ENCODE data around the gene HMG20A.

HMG20A gene

GRCh38 chr15:77479015-77479414 is 58.3 kb downstream of the HMG20A start:
- no peak for DNase-seq (ENCODE audit: extremely low spot score)
- no peak for TF ChIP-seq ELF4 (IDR thresholded peaks at IDR 0.05)
- POLR2A ChIA-PET, result no interaction called here
- CTCF ChIA-PET, result interaction anchor here (1.2 kb wide), 1 partner anchor 18 kb away, joined by 4 read pairs; no protein-coding TSS in a partner anchor

GRCh38 chr15:77480859-77481633 is 60.4 kb downstream of the HMG20A start:
- TF ChIP-seq ARNT (IDR thresholded peaks at IDR 0.05) (no peak), ZNF384 (IDR thresholded peaks at IDR 0.05) (no peak), ELF4 (IDR thresholded peaks at IDR 0.05) (no peak), HDGF (IDR thresholded peaks at IDR 0.05; ENCODE audit: borderline replicate concordance) (no peak), L3MBTL2 (conservative IDR thresholded peaks at IDR 0.05) (no peak), SUZ12 (IDR thresholded peaks at IDR 0.05) (no peak), NFRKB (IDR thresholded peaks at IDR 0.05) (no peak)
- ChIA-PET POLR2A (no interaction called here), CTCF (interaction anchor here (1.8 kb wide), 1 partner anchor 16 kb away, joined by 4 read pairs; no protein-coding TSS in a partner anchor)
- DNase-seq (ENCODE audit: extremely low spot score), result no peak

GRCh38 chr15:77481670-77482069 is 61.0 kb downstream of the HMG20A start:
- DNase-seq (ENCODE audit: extremely low spot score), result no peak
- ChIA-PET CTCF (interaction anchor here (1.8 kb wide), 1 partner anchor 15 kb away, joined by 4 read pairs; no protein-coding TSS in a partner anchor), POLR2A (no interaction called here)
- TF ChIP-seq SP1 (IDR thresholded peaks at IDR 0.05) (no peak), NFRKB (IDR thresholded peaks at IDR 0.05) (no peak), CTBP1 (IDR thresholded peaks at IDR 0.05; ENCODE audit: borderline replicate concordance) (no peak), ELF4 (IDR thresholded peaks at IDR 0.05) (no peak), HDGF (IDR thresholded peaks at IDR 0.05; ENCODE audit: borderline replicate concordance) (no peak), FOXM1 (IDR thresholded peaks at IDR 0.05; ENCODE audit: borderline replicate concordance) (no peak), SUZ12 (IDR thresholded peaks at IDR 0.05) (no peak), ZNF384 (IDR thresholded peaks at IDR 0.05) (no peak), ARNT (IDR thresholded peaks at IDR 0.05) (no peak), BHLHE40 (IDR thresholded peaks at IDR 0.05; ENCODE audit: borderline replicate concordance) (no peak), L3MBTL2 (conservative IDR thresholded peaks at IDR 0.05) (no peak), TARDBP (IDR thresholded peaks at IDR 0.05) (no peak), FOXA1 (IDR thresholded peaks at IDR 0.05) (no peak)
- TF ChIP-seq, protein P1, sequence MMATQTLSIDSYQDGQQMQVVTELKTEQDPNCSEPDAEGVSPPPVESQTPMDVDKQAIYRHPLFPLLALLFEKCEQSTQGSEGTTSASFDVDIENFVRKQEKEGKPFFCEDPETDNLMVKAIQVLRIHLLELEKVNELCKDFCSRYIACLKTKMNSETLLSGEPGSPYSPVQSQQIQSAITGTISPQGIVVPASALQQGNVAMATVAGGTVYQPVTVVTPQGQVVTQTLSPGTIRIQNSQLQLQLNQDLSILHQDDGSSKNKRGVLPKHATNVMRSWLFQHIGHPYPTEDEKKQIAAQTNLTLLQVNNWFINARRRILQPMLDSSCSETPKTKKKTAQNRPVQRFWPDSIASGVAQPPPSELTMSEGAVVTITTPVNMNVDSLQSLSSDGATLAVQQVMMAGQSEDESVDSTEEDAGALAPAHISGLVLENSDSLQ (IDR thresholded peaks at IDR 0.05), result no peak

DNA sequence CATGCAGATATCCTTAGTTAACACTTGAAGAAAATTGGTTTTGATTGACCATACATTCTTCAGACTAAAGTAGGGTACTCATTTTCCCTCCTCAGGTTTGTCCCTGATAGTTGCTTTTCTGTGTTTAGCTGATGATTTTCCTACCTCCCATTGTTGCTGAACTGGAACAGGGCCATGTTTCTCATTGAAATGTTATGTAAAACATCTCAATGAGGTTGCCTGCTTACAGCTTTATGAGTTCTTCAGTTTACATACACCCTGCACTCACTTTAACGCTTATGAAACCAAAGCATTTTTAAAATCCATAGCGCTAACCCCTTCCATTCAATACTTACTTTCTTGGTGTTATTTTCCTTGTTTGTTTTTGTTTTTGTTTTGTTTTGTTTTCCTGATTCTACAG is 61.9 kb downstream of the HMG20A start:
- POLR2A ChIA-PET, result no interaction called here
- CTCF ChIA-PET, result interaction anchor here (0.8 to 1.8 kb wide), 2 partner anchors 10 to 14 kb away, joined by 3 to 4 read pairs; no protein-coding TSS in a partner anchor
- DNase-seq (ENCODE audit: extremely low spot score), result no peak
- TF ChIP-seq SUZ12 (IDR thresholded peaks at IDR 0.05) (no peak), BHLHE40 (IDR thresholded peaks at IDR 0.05; ENCODE audit: borderline replicate concordance) (no peak), TARDBP (IDR thresholded peaks at IDR 0.05) (no peak), HDGF (IDR thresholded peaks at IDR 0.05; ENCODE audit: borderline replicate concordance) (no peak), CTBP1 (IDR thresholded peaks at IDR 0.05; ENCODE audit: borderline replicate concordance) (no peak), NFRKB (IDR thresholded peaks at IDR 0.05) (no peak), LEF1 (IDR thresholded peaks at IDR 0.05; ENCODE audit: borderline replicate concordance) (no peak), L3MBTL2 (conservative IDR thresholded peaks at IDR 0.05) (no peak), ARNT (IDR thresholded peaks at IDR 0.05) (no peak), FOXA1 (IDR thresholded peaks at IDR 0.05) (no peak), SP1 (IDR thresholded peaks at IDR 0.05) (no peak), ELF4 (IDR thresholded peaks at IDR 0.05) (no peak)
- TF ChIP-seq, protein P1 (IDR thresholded peaks at IDR 0.05), result no peak

GRCh38 chr15:77483425-77484140 is 62.9 kb downstream of the HMG20A start:
- POLR2A ChIA-PET, result no interaction called here
- TF ChIP-seq CTBP1 (IDR thresholded peaks at IDR 0.05; ENCODE audit: borderline replicate concordance) (no peak), FOXK2 (IDR thresholded peaks at IDR 0.05) (no peak), ARNT (IDR thresholded peaks at IDR 0.05) (no peak), LEF1 (IDR thresholded peaks at IDR 0.05; ENCODE audit: borderline replicate concordance) (no peak), BHLHE40 (IDR thresholded peaks at IDR 0.05; ENCODE audit: borderline replicate concordance) (no peak), TARDBP (IDR thresholded peaks at IDR 0.05) (no peak), SUZ12 (IDR thresholded peaks at IDR 0.05) (no peak), L3MBTL2 (conservative IDR thresholded peaks at IDR 0.05) (no peak), ZNF384 (IDR thresholded peaks at IDR 0.05) (no peak)
- no peak for DNase-seq (ENCODE audit: extremely low spot score)
- CTCF ChIA-PET, result interaction anchor here (0.6 to 0.8 kb wide), 2 partner anchors 9 to 46 kb away, joined by 3 read pairs; no protein-coding TSS in a partner anchor

- ChIA-PET CTCF (no interaction called here), POLR2A (no interaction called here)
- TF ChIP-seq BHLHE40 (IDR thresholded peaks at IDR 0.05; ENCODE audit: borderline replicate concordance) (no peak), ARNT (IDR thresholded peaks at IDR 0.05) (no peak), SUZ12 (IDR thresholded peaks at IDR 0.05) (no peak), NFRKB (IDR thresholded peaks at IDR 0.05) (no peak), ELF4 (IDR thresholded peaks at IDR 0.05) (no peak), FOXK2 (IDR thresholded peaks at IDR 0.05) (no peak)
- DNase-seq (ENCODE audit: extremely low spot score), result no peak
These were observed 64.3 kb downstream of the HMG20A start for GRCh38 chr15:77484994-77485393.

Measured in HEK293T (cell line).